ENCODE measurements around the gene RAP1B.
A peak's percentile ranks its signal among the peaks of the same experiment; 100 is the strongest.

The RAP1B gene

GRCh38 chr12:68641138-68641537, 30.4 kb downstream of the RAP1B start:
- no peak overlapping the region for H3K4me3 ChIP-seq (ENCODE audit: low read depth in 1 of 5, low read length in 5 of 5)
- H3K27me3 ChIP-seq (ENCODE audit: control insufficient read depth in 5 of 5, insufficient read depth in 4 of 5, low read length in 5 of 5): no peaks in the 10 kb centered on the region
- no peak overlapping the region for H3K27ac ChIP-seq (ENCODE audit: low read depth, low read length)
- H3K4me1 ChIP-seq (ENCODE audit: control insufficient read depth in 5 of 5, insufficient read depth in 5 of 5, low read length in 5 of 5): peaks cover 0 to 20% (median 6%) of the 10 kb centered on the region in 5 donors
- H3K9ac ChIP-seq (ENCODE audit: low read length in 5 of 5): peak overlapping the region in 1 of 5 donors; percentile 19
- no peaks in the 10 kb centered on the region for H3K9me3 ChIP-seq (ENCODE audit: control insufficient read depth in 5 of 5, low read length in 5 of 5)
- H3K36me3 ChIP-seq (ENCODE audit: control insufficient read depth in 5 of 5, insufficient read depth in 5 of 5, low read length in 5 of 5): peaks cover 0 to 2% (median 0%) of the 10 kb centered on the region in 5 donors

- no peak overlapping the region for H3K9ac ChIP-seq (ENCODE audit: low read length in 5 of 5)
- peaks cover 8 to 17% (median 15%) of the 10 kb centered on the region in 5 donors for H3K36me3 ChIP-seq (ENCODE audit: control insufficient read depth in 5 of 5, insufficient read depth in 5 of 5, low read length in 5 of 5)
- no peak overlapping the region for H3K4me3 ChIP-seq (ENCODE audit: low read depth in 1 of 5, low read length in 5 of 5)
- H3K27ac ChIP-seq (ENCODE audit: low read depth, low read length): no peak overlapping the region
- no peaks in the 10 kb centered on the region for H3K27me3 ChIP-seq (ENCODE audit: control insufficient read depth in 5 of 5, insufficient read depth in 4 of 5, low read length in 5 of 5)
- peaks cover 0 to 16% (median 8%) of the 10 kb centered on the region in 5 donors for H3K4me1 ChIP-seq (ENCODE audit: control insufficient read depth in 5 of 5, insufficient read depth in 5 of 5, low read length in 5 of 5)
- H3K9me3 ChIP-seq (ENCODE audit: control insufficient read depth in 5 of 5, low read length in 5 of 5): no peaks in the 10 kb centered on the region
These were observed 35.8 kb downstream of the RAP1B start for GRCh38 chr12:68646484-68646883.

GRCh38 chr12:68647507-68647906, 36.8 kb downstream of the RAP1B start:
- Histone ChIP-seq H3K27ac (ENCODE audit: low read depth, low read length) (peak overlapping the region; percentile 24), H3K36me3 (ENCODE audit: control insufficient read depth in 5 of 5, insufficient read depth in 5 of 5, low read length in 5 of 5) (peaks cover 8 to 24% (median 22%) of the 10 kb centered on the region in 5 donors), H3K9ac (ENCODE audit: low read length in 5 of 5) (peak overlapping the region in 1 of 5 donors; percentile 21), H3K9me3 (ENCODE audit: control insufficient read depth in 5 of 5, low read length in 5 of 5) (no peaks in the 10 kb centered on the region), H3K4me1 (ENCODE audit: control insufficient read depth in 5 of 5, insufficient read depth in 5 of 5, low read length in 5 of 5) (peaks cover 0 to 13% (median 8%) of the 10 kb centered on the region in 5 donors), H3K4me3 (ENCODE audit: low read depth in 1 of 5, low read length in 5 of 5) (no peak overlapping the region), H3K27me3 (ENCODE audit: control insufficient read depth in 5 of 5, insufficient read depth in 4 of 5, low read length in 5 of 5) (no peaks in the 10 kb centered on the region)

GRCh38 chr12:68648179-68648578, 37.5 kb downstream of the RAP1B start:
- Histone ChIP-seq H3K36me3 (ENCODE audit: control insufficient read depth in 5 of 5, insufficient read depth in 5 of 5, low read length in 5 of 5) (peaks cover 9 to 31% (median 28%) of the 10 kb centered on the region in 5 donors), H3K4me1 (ENCODE audit: control insufficient read depth in 5 of 5, insufficient read depth in 5 of 5, low read length in 5 of 5) (peaks cover 0 to 13% (median 8%) of the 10 kb centered on the region in 5 donors)

GRCh38 chr12:68665016-68665569, 54.4 kb downstream of the RAP1B start:
- Histone ChIP-seq H3K27me3 (ENCODE audit: control insufficient read depth in 5 of 5, insufficient read depth in 4 of 5, low read length in 5 of 5) (no peaks in the 10 kb centered on the region), H3K4me3 (ENCODE audit: low read depth in 1 of 5, low read length in 5 of 5) (no peak overlapping the region), H3K4me1 (ENCODE audit: control insufficient read depth in 5 of 5, insufficient read depth in 5 of 5, low read length in 5 of 5) (peaks cover 0 to 21% (median 8%) of the 10 kb centered on the region in 5 donors), H3K9me3 (ENCODE audit: control insufficient read depth in 5 of 5, low read length in 5 of 5) (no peaks in the 10 kb centered on the region), H3K27ac (ENCODE audit: low read depth, low read length) (peak overlapping the region; percentile 32), H3K36me3 (ENCODE audit: control insufficient read depth in 5 of 5, insufficient read depth in 5 of 5, low read length in 5 of 5) (peaks cover 4 to 17% (median 13%) of the 10 kb centered on the region in 5 donors), H3K9ac (ENCODE audit: low read length in 5 of 5) (peak overlapping the region in 2 of 5 donors; percentile 25 to 30)

More at GRCh38 chr12:68648179-68648578, 37.5 kb downstream of the RAP1B start:
- Histone ChIP-seq H3K4me3 (ENCODE audit: low read depth in 1 of 5, low read length in 5 of 5) (no peak overlapping the region), H3K9ac (ENCODE audit: low read length in 5 of 5) (peak overlapping the region in 2 of 5 donors; percentile 21 to 25), H3K9me3 (ENCODE audit: control insufficient read depth in 5 of 5, low read length in 5 of 5) (no peaks in the 10 kb centered on the region), H3K27ac (ENCODE audit: low read depth, low read length) (peak overlapping the region; percentile 24), H3K27me3 (ENCODE audit: control insufficient read depth in 5 of 5, insufficient read depth in 4 of 5, low read length in 5 of 5) (no peaks in the 10 kb centered on the region)

GRCh38 chr12:68667291-68667690, 56.6 kb downstream of the RAP1B start:
- H3K27ac ChIP-seq (ENCODE audit: low read depth, low read length): no peak overlapping the region
- H3K27me3 ChIP-seq (ENCODE audit: control insufficient read depth in 5 of 5, insufficient read depth in 4 of 5, low read length in 5 of 5): no peaks in the 10 kb centered on the region
- peaks cover 0 to 4% (median 3%) of the 10 kb centered on the region in 5 donors for H3K36me3 ChIP-seq (ENCODE audit: control insufficient read depth in 5 of 5, insufficient read depth in 5 of 5, low read length in 5 of 5)
- H3K9me3 ChIP-seq (ENCODE audit: control insufficient read depth in 5 of 5, low read length in 5 of 5): no peaks in the 10 kb centered on the region
- H3K9ac ChIP-seq (ENCODE audit: low read length in 5 of 5): no peak overlapping the region
- H3K4me3 ChIP-seq (ENCODE audit: low read depth in 1 of 5, low read length in 5 of 5): no peak overlapping the region
- peaks cover 0 to 21% (median 8%) of the 10 kb centered on the region in 5 donors for H3K4me1 ChIP-seq (ENCODE audit: control insufficient read depth in 5 of 5, insufficient read depth in 5 of 5, low read length in 5 of 5)

- Histone ChIP-seq H3K27me3 (ENCODE audit: control insufficient read depth in 5 of 5, insufficient read depth in 4 of 5, low read length in 5 of 5) (no peaks in the 10 kb centered on the region), H3K9me3 (ENCODE audit: control insufficient read depth in 5 of 5, low read length in 5 of 5) (no peaks in the 10 kb centered on the region), H3K9ac (ENCODE audit: low read length in 5 of 5) (no peak overlapping the region), H3K27ac (ENCODE audit: low read depth, low read length) (no peak overlapping the region), H3K4me1 (ENCODE audit: control insufficient read depth in 5 of 5, insufficient read depth in 5 of 5, low read length in 5 of 5) (peaks cover 0 to 21% (median 8%) of the 10 kb centered on the region in 5 donors), H3K4me3 (ENCODE audit: low read depth in 1 of 5, low read length in 5 of 5) (no peak overlapping the region), H3K36me3 (ENCODE audit: control insufficient read depth in 5 of 5, insufficient read depth in 5 of 5, low read length in 5 of 5) (peaks cover 0 to 3% (median 3%) of the 10 kb centered on the region in 5 donors)
These were observed 57.2 kb downstream of the RAP1B start for GRCh38 chr12:68667896-68668295.

GRCh38 chr12:68671179-68671578, 60.5 kb downstream of the RAP1B start:
- no peak overlapping the region for H3K9ac ChIP-seq (ENCODE audit: low read length in 5 of 5)
- no peak overlapping the region for H3K27ac ChIP-seq (ENCODE audit: low read depth, low read length)
- no peaks in the 10 kb centered on the region for H3K9me3 ChIP-seq (ENCODE audit: control insufficient read depth in 5 of 5, low read length in 5 of 5)
- H3K4me1 ChIP-seq (ENCODE audit: control insufficient read depth in 5 of 5, insufficient read depth in 5 of 5, low read length in 5 of 5): peaks cover 0 to 18% (median 9%) of the 10 kb centered on the region in 5 donors
- H3K4me3 ChIP-seq (ENCODE audit: low read depth in 1 of 5, low read length in 5 of 5): no peak overlapping the region
- H3K27me3 ChIP-seq (ENCODE audit: control insufficient read depth in 5 of 5, insufficient read depth in 4 of 5, low read length in 5 of 5): no peaks in the 10 kb centered on the region
- peaks cover 0 to 3% (median 0%) of the 10 kb centered on the region in 5 donors for H3K36me3 ChIP-seq (ENCODE audit: control insufficient read depth in 5 of 5, insufficient read depth in 5 of 5, low read length in 5 of 5)

GRCh38 chr12:68673788-68674187, 63.1 kb downstream of the RAP1B start:
- H3K4me1 ChIP-seq (ENCODE audit: control insufficient read depth in 5 of 5, insufficient read depth in 5 of 5, low read length in 5 of 5): peaks cover 0 to 15% (median 12%) of the 10 kb centered on the region in 5 donors
- no peak overlapping the region for H3K9ac ChIP-seq (ENCODE audit: low read length in 5 of 5)
- H3K4me3 ChIP-seq (ENCODE audit: low read depth in 1 of 5, low read length in 5 of 5): no peak overlapping the region
- no peaks in the 10 kb centered on the region for H3K36me3 ChIP-seq (ENCODE audit: control insufficient read depth in 5 of 5, insufficient read depth in 5 of 5, low read length in 5 of 5)
- H3K27ac ChIP-seq (ENCODE audit: low read depth, low read length): no peak overlapping the region
- no peaks in the 10 kb centered on the region for H3K9me3 ChIP-seq (ENCODE audit: control insufficient read depth in 5 of 5, low read length in 5 of 5)
- H3K27me3 ChIP-seq (ENCODE audit: control insufficient read depth in 5 of 5, insufficient read depth in 4 of 5, low read length in 5 of 5): no peaks in the 10 kb centered on the region

- Histone ChIP-seq H3K27ac (ENCODE audit: low read depth, low read length) (peak overlapping the region; percentile 76), H3K27me3 (ENCODE audit: control insufficient read depth in 5 of 5, insufficient read depth in 4 of 5, low read length in 5 of 5) (no peaks in the 10 kb centered on the region), H3K9me3 (ENCODE audit: control insufficient read depth in 5 of 5, low read length in 5 of 5) (no peaks in the 10 kb centered on the region), H3K36me3 (ENCODE audit: control insufficient read depth in 5 of 5, insufficient read depth in 5 of 5, low read length in 5 of 5) (no peaks in the 10 kb centered on the region), H3K4me3 (ENCODE audit: low read depth in 1 of 5, low read length in 5 of 5) (no peak overlapping the region), H3K9ac (ENCODE audit: low read length in 5 of 5) (no peak overlapping the region), H3K4me1 (ENCODE audit: control insufficient read depth in 5 of 5, insufficient read depth in 5 of 5, low read length in 5 of 5) (peaks cover 0 to 15% (median 12%) of the 10 kb centered on the region in 5 donors)
These were observed 63.7 kb downstream of the RAP1B start for GRCh38 chr12:68674376-68674775.

Data from subcutaneous abdominal adipose tissue (tissue), 5 donors.